Erythroblast (primary cell): ENCODE measurements around the gene TMEM182.

Source experiments
- DNase-seq, 2 experiments: peaks; one replicate each; lab custom pipeline; 2025; lab: John Stamatoyannopoulos, UW
- GATA1 ChIP-seq: IDR thresholded peaks from 2 replicates; pipeline ENCODE4 v1.6.1; 2011; ENCODE audit warnings: low read depth, mild to moderate bottlenecking, control low read depth, low read length, moderate library complexity
- POLR2A ChIP-seq: IDR thresholded peaks from 2 replicates; pipeline ENCODE4 v1.6.1; 2011; ENCODE audit warnings: mild to moderate bottlenecking, low read length

Gene TMEM182

DNA sequence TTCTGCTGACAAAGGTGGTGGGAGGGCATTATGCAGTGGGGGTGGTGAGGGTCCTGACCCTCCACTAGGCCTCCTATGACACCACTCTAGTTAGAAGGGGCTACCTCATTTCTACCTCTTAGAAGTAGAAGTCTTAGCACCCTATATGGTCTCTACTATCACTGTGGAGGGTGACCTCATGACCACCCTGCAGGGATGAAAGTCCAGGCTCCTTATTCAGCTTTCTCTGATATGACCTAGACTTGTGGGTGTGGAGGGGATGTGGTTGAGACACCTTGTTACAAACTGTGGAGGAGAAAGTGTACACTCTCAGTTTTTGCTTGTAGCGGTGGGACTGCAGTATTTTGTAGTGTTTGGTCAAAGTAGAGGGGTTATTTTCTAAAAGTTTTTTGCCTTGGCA, 18.6 kb downstream of the TMEM182 start:
- no peak for TF ChIP-seq POLR2A
- DNase-seq, result no peak

DNA sequence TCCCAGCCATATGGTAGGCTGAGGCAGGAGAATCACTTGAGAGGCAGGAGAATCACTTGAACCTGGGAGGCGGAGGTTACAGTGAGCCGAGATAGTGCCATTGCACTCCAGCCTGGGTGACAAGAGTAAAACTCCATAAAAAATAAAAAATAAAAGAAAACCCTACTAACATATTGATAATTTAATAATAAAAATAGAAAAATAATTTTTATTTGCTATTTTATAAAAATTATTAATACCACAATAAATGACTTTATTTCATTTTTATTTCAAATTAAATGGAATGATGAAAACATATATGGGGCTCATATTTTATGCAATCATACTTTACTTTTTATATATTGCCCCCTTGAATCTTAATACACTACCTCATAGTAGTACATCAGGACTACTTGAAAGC, 20.4 kb downstream of the TMEM182 start:
- DNase-seq, result no peak
- TF ChIP-seq POLR2A (no peak), GATA1 (no peak)

DNA sequence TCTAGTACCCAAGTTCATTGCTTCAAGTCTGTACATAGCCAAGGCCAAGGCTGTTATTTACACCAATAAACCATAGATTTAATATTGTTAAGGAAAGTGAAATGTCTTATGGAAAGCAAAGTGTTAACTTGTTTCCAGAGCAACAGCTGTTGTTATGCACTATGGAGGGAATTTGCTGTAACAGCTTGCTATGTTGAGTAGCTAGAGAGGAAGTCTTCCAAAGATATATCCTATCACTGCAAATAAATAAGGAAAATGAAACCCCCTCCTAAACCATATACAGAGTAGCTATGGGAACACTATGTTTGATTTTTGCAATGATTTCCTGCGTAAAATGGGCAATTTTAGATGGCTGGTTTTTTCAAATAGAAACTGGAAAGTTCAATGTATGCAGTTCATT, 21.1 kb downstream of the TMEM182 start:
- TF ChIP-seq POLR2A (no peak), GATA1 (no peak)
- DNase-seq, result no peak

DNA sequence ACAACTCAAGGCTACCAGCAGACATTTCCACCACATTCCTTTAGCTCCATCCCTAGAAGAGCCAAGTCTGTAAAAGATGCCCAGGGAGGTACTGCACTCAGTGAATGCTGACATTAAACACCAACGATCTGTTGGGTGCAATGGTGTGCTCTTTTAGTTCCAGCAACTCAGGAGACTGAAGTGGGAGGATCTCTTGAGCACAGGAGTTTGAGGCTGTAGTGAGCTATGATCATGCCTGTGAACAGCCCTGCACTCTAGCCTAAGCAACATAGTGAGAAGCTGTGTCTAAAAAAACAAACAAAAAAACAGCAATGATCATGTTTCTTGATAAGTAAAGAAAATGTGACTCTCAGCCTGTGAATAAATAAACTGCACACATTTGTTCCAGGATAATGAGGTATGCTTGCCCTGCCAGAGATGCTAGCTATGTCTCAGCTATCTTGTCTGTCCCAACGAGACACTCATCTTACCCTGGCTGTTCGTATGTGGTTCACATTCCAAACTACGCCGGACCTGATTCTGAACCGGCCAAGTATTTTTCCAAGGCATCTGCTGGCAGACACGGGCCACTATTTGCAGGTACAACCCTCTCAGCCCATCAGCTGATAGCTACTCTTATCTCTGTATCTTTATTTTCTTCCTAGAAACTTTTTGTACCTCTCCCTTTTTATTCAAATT, 21.8 kb downstream of the TMEM182 start:
- no peak for DNase-seq
- TF ChIP-seq POLR2A (no peak), GATA1 (no peak)

DNA sequence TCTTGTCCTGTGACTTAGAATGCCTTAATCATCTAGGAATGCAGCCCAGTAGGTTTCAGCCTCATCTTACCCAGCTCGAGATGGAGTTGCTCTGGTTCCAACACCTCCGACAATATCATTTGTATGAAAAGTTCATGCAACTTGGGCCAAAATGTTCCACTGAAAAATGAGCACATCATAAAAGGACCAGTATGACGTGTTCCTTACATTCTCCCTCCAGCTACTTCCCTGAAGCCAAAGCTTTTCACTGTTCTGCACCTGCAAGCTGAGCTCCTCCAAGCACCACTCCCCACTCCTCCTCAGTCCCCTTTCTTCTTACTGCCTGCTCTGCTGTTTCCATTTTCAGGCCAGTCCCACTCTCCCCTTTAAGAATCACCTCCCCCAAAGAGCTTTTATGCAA, 23.1 kb downstream of the TMEM182 start:
- no peak for DNase-seq
- TF ChIP-seq GATA1, result no peak

DNA sequence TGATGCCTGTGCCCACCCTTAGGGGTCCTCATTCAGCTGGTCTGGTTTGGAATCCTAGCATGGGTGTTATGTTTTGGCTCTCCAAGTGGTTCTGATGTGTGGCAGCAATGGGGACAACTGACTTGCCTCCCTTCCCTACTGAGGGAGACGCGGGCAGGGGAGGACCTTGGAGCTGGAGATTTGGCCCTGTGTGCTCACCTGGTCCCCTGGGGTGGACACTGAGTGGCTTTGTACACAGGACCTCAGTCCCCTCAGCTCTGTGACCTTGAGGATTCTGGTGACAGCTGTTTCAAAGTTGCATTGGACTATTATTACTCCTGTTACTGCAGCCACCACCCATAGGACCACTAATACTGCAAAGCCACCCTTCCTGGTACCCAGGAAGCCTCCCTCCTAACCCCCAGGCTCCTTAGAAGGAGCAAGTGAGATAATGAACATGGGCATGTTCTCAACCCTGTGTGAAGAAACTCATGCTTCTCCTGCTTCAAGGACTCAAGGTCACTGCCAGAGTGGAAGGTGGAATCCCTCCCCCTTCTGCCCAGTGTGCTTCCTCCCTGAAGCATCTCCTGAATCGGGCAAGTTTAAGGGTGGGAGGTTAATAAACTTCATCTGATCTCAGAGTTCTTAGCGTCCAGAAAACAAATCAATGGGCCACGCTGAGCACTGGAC, 26.5 kb downstream of the TMEM182 start:
- no peak for DNase-seq
- TF ChIP-seq POLR2A (no peak), GATA1 (no peak)

DNA sequence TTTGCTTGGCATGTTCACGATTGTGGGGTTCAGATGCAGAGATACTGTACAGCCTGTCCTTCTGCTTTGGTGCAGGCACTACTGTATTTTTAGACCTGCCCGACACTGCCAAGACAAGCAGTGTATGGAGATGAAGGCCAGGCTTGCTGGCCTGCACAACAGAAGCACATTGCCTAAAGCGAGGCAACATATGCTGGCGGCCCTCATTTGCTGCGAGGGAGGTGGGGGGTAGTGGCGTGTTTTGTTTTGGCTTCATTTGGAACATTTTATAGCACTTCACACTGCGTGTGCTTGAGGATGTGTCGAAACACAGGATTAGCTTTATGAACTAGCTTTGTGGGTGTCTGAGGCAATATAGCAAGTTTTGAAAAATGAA, 27.0 kb downstream of the TMEM182 start:
- DNase-seq, result no peak
- TF ChIP-seq POLR2A (no peak), GATA1 (no peak)

DNA sequence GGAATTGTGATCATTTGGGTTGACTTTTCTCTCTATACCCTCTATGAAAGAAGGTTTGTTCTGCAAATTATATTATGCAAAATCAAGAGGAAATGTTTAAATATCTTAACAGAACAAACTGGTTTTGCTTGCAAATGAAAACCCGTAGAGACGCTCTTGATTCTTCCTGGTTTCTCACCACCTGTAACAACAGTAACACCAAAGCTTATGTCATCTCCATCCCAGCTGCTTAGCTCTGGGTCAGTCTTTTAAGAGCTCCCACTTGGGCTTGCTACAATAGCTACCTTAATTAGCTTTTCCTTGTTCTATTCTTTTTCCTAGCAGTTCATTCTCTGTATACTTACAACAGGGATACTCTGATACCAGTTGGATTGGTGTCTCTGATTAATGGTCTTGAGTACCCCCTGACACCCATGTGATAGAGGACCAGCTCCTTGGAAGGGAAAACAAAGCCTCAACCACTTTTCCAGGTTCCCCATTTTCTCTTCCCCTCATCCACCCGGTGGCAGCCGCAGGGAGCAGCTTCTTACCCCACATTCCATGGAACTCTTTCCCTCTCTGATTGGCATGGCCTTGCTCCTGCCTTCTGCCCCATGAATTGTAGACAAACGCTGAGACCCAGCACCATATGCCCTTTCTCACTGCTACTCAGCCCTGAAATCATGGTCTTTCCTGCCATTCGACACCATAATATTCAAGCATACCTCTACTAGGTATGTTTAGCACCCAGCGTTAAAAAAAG, 27.7 kb downstream of the TMEM182 start:
- DNase-seq, result no peak
- TF ChIP-seq GATA1 (no peak), POLR2A (no peak)

DNA sequence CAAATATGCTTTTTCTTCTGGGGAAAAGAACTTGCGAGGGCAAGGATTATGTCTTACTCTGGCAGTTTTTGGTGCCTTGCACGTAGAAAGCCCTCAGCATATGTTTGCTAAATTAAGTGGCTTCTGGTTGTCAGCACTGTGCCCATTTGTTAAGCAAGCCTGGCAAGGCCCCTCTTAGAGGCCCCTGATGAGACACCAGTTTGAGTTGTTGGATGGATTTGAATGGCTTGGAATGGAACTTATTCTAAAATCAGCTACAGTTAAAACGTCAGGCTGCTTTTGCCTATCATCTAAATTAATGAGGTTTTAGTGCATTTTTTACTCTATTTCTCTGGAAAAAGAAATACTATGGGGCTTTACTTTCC, 28.2 kb downstream of the TMEM182 start:
- no peak for DNase-seq
- TF ChIP-seq POLR2A (no peak), GATA1 (no peak)

DNA sequence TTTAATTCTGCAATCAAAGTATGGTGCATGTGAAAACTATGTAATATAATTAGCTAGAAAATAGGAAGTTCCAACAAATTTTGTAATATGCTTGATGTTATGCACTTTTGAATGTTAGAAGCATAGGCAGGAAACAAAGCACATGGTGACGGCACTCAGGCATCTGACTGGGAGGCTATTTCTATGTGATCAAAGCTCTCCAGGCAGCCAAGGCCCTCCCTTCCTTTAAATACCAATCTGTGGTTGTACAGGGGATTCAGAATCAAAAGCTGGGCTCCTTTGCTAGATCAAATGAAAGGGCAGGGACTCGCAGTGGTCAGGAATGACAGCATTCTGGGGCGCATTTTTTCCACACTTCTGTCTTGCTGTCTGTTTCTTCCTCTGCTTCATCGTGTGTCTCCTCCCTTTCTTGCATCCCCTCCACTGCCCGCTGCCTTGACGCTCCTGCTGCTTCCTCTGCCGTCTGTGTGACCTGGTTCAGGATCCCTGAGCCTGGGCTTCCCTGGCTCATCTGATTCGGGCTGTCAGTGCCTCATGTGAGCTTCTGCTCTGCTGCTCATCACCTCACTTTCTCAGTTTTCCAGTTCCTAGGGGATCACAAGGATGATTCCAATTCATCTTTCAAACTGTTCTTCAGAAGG, 30.9 kb downstream of the TMEM182 start:
- no peak for DNase-seq
- TF ChIP-seq POLR2A (no peak), GATA1 (no peak)

DNA sequence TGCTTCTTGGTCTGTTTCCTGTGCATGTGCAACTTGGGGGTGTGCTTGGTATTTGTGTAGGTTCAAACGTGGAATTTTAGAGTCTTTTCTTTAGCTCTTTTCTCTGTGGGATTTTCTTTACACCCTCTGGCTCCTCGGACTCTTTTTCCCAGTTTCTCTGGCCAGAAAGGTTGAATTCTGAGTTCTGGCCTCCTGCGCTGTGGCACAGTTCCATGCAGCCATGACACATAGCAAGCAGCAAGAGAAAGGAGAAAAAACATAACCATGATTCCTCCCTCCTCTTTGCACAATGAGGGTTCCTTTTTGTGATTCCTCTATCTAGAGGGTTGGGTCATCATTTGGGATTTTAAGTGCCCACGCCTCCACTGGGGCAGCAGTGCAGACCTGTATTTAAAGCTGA, 33.8 kb downstream of the TMEM182 start:
- no peak for DNase-seq

DNA sequence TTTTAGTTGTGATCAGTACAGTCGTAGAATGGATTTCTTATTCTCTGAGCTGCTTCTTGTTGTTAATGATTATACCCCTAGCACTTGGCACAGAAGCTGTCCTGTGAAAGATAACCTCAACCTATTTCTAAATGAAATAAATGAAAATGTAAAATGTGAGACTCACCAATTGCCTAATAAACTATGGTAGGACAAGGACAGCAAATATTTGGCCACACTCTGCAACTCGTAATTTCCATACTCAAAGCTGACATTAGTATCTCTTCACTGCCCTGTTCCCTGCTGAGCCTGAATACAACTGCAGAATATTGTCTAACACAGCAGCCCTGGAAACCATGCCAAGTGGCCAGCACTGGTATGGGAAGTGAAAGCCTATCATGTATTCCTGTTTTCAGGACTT, 34.5 kb downstream of the TMEM182 start:
- no peak for TF ChIP-seq GATA1
- no peak for TF ChIP-seq POLR2A

More for the DNA sequence above, 33.8 kb downstream of the TMEM182 start:
- TF ChIP-seq POLR2A (no peak), GATA1 (no peak)

DNA sequence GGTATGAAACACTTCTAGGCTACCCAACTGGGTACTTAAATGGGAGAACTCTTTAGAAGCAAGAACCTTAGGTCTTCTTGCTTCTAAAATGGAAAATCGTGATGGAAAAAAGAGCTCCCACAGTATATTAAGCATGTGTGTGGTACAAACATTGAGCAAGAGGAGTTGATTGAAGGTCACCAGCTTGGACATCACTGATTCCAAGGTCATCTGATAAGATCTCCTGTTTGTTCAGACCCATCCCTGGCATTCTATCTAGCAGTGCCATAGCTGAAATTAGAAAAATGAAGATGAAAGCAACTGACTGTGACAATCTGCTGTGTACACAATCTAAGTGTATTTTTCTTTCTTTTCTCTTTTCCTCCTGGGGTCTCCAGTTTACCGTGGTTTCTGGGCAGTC, 35.7 kb downstream of the TMEM182 start:
- TF ChIP-seq POLR2A (no peak), GATA1 (no peak)
- no peak for DNase-seq

More for the DNA sequence above, 34.5 kb downstream of the TMEM182 start:
- DNase-seq, result no peak

DNA sequence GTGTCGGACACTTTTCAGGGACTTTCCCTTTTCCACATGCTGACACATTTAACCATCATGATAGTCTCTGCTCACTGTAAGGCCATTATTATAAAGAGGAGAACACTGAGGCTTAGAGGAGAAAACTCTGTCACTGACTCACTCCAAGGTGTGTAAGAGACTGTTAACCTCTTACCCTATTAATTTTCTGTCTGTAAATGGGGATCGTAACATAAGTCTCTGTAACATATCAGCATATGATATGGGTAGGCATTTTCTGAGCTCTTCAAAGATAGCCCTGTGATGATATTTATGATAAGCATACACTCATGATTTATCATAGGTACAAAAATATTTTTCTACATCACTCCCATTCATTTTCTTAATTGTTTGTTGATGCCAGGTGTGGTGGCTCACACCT, 36.4 kb downstream of the TMEM182 start:
- no peak for DNase-seq
- TF ChIP-seq GATA1 (no peak), POLR2A (no peak)
